OCI-LY1 (cell line): ENCODE data around the gene FANCC.

Experiments used
- CTCF ChIP-seq: fragments of 200-600 bp; sonication (generic), shearing (Covaris generic); IDR thresholded peaks from 2 replicates; pipeline ENCODE4 v1.5.1; 2017; ENCODE audit warnings: mild to moderate bottlenecking, antibody characterized with exemption, low read length, moderate library complexity, mixed read lengths
- EZH2 ChIP-seq: fragments of 200-600 bp; sonication (generic), shearing (Covaris generic); IDR thresholded peaks from 2 replicates; pipeline ENCODE4 v1.8.0; 2017; ENCODE audit warnings: borderline replicate concordance, mixed run types, mild to moderate bottlenecking, antibody characterized with exemption, low read length, moderate library complexity, mixed read lengths

DNA sequence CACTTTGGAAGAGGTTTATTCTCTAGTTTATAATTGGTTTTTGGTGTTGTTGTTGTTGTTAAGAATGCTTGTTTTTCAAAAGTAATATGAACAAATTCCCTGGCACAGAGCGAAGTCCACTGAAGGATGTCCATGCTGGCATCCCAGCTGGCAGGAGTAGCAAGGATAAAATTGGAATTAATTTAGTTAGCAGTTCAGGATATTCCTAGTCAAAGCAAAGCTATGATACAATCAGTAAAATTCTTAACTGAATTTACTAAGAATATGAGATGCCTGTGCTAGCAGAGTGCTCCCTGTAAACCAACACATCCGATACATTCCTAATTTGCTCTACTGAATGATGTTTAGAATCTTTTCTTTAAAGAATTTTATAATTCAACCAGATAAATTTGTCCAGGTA lies 161.4 kb downstream of the FANCC start:
- no peak for TF ChIP-seq EZH2
- TF ChIP-seq CTCF, result no peak
